ENCODE results near the gene ANKRD50.

Gene ANKRD50

DNA sequence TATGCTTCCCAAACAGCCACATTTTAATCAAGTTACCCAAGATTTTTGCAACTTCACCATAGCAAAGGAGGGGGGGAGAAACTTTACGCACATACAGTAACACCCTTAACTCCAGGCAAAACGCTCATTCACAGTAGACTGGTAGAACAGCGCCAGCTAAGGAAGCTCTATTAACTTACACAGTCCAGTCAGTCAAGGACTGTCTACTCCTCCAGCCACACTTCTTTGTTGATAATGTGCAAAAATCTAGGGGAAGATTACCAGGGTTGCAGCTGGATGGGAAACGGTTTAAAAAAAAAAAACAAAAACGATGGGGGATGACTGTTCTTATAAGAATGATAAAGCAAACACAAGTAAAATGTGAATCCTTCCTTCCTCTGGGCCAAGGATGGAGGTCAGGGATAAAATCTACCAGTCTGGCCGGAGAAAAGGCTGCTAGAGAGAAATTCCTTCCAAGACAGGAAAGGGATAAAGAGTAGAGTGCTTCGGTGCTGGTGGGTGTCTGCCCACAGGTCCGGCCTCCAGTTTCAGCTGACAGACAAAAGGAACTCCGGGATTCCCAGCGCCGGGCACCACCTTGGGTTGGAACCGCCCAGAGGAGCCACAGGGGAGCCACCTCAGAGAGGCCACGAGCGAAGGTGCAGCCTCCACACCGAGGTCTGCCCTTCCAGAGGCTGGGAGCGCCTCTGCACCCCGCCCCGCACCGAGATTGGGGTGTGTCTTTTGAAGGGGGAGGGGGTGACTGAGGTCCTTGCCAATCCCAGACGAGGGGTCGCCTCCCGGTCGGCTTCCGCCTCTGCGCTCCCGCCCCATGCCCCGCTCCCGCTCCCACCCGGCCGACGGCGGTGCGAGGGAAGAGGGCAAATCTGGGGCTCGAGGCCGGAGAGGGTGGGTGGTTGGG is 811 bp downstream of the ANKRD50 start:
- TF ChIP-seq SIN3A (IDR thresholded peaks at IDR 0.05; ENCODE audit: borderline replicate concordance, insufficient read depth, low read length), result peak; percentile 53; the same call in 1 of the 2 replicates
- TF ChIP-seq, protein P1, sequence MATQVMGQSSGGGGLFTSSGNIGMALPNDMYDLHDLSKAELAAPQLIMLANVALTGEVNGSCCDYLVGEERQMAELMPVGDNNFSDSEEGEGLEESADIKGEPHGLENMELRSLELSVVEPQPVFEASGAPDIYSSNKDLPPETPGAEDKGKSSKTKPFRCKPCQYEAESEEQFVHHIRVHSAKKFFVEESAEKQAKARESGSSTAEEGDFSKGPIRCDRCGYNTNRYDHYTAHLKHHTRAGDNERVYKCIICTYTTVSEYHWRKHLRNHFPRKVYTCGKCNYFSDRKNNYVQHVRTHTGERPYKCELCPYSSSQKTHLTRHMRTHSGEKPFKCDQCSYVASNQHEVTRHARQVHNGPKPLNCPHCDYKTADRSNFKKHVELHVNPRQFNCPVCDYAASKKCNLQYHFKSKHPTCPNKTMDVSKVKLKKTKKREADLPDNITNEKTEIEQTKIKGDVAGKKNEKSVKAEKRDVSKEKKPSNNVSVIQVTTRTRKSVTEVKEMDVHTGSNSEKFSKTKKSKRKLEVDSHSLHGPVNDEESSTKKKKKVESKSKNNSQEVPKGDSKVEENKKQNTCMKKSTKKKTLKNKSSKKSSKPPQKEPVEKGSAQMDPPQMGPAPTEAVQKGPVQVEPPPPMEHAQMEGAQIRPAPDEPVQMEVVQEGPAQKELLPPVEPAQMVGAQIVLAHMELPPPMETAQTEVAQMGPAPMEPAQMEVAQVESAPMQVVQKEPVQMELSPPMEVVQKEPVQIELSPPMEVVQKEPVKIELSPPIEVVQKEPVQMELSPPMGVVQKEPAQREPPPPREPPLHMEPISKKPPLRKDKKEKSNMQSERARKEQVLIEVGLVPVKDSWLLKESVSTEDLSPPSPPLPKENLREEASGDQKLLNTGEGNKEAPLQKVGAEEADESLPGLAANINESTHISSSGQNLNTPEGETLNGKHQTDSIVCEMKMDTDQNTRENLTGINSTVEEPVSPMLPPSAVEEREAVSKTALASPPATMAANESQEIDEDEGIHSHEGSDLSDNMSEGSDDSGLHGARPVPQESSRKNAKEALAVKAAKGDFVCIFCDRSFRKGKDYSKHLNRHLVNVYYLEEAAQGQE (IDR thresholded peaks at IDR 0.05; ENCODE audit: insufficient read depth in 1 of 2, low read depth in 2 of 2, low read length in 2 of 2), result no peak
- no peak; the same call in 1 of the 2 replicates for TF ChIP-seq POLR2AphosphoS5 (IDR thresholded peaks at IDR 0.05; ENCODE audit: low read depth, low read length)
- TF ChIP-seq FOXP2 (optimal IDR thresholded peaks at IDR 0.05; ENCODE audit: borderline replicate concordance, extremely low read depth, extremely low read length, insufficient read depth), result no peak

DNA sequence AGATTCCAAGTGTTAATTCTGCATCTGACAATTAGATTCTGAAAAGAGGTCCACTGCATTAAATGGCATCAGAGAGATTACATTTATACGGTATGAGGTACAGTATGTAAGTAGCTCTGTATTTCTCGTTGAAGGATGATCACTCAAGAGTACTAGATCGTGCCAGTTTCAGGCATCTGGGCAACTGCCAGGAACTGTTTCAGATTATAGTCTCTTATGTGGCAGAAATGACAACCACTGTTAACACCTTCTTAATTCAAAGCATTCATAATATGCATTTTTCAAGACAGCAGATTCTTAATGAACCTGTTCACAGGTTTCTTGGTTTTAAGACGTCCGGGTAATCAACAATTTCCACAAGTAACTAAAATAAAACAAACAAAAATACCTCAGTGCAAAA is 1.6 kb downstream of the ANKRD50 start:
- no peak for TF ChIP-seq TAF1 (IDR thresholded peaks at IDR 0.05; ENCODE audit: borderline replicate concordance, insufficient read depth, low read length)
- no peak for TF ChIP-seq SIN3A (IDR thresholded peaks at IDR 0.05; ENCODE audit: borderline replicate concordance, insufficient read depth, low read length)
- TF ChIP-seq, protein P1 (IDR thresholded peaks at IDR 0.05; ENCODE audit: insufficient read depth in 1 of 2, low read depth in 2 of 2, low read length in 2 of 2), result no peak
- no peak for TF ChIP-seq POLR2AphosphoS5 (IDR thresholded peaks at IDR 0.05; ENCODE audit: low read depth, low read length)
- TF ChIP-seq FOXP2 (optimal IDR thresholded peaks at IDR 0.05; ENCODE audit: borderline replicate concordance, extremely low read depth, extremely low read length, insufficient read depth), result no peak

DNA sequence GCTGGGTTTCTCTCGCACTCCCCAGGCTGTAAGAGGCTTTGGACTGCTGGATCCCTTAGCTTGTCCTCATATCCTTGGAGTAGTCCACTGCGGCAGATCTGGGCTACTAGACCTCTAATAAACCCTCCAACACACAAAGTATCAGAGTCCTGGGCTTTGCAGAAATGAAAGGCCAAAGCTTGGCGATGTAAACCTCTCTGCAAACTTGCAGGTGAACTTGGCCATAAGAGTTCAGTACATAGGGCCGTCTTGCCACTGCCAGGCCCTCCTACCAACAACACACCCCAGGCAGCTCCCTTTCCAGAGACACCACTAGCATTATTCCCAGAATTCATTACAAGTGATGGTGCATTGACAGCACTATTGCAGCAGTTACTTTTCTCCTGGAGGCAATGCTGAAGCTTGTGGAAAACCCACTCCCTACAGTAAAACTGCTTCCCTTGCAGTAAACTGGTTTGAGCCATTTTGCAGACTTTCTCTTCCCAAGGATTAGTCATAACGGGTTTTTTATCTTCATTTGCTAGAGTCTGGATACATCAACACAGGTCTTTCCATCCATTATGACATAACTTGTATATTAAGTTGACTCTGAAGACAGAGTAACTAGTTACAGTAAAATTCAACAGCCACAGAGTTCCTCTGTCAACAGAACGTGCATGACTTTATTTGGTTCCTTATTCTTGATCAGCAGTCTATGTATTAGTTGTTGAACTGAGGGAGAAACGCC is 2.4 kb downstream of the ANKRD50 start:
- TF ChIP-seq TAF1 (IDR thresholded peaks at IDR 0.05; ENCODE audit: borderline replicate concordance, insufficient read depth, low read length) (no peak), SIN3A (IDR thresholded peaks at IDR 0.05; ENCODE audit: borderline replicate concordance, insufficient read depth, low read length) (no peak), POLR2AphosphoS5 (IDR thresholded peaks at IDR 0.05; ENCODE audit: low read depth, low read length) (no peak), FOXP2 (optimal IDR thresholded peaks at IDR 0.05; ENCODE audit: borderline replicate concordance, extremely low read depth, extremely low read length, insufficient read depth) (no peak)
- TF ChIP-seq, protein P1 (IDR thresholded peaks at IDR 0.05; ENCODE audit: insufficient read depth in 1 of 2, low read depth in 2 of 2, low read length in 2 of 2), result no peak

DNA sequence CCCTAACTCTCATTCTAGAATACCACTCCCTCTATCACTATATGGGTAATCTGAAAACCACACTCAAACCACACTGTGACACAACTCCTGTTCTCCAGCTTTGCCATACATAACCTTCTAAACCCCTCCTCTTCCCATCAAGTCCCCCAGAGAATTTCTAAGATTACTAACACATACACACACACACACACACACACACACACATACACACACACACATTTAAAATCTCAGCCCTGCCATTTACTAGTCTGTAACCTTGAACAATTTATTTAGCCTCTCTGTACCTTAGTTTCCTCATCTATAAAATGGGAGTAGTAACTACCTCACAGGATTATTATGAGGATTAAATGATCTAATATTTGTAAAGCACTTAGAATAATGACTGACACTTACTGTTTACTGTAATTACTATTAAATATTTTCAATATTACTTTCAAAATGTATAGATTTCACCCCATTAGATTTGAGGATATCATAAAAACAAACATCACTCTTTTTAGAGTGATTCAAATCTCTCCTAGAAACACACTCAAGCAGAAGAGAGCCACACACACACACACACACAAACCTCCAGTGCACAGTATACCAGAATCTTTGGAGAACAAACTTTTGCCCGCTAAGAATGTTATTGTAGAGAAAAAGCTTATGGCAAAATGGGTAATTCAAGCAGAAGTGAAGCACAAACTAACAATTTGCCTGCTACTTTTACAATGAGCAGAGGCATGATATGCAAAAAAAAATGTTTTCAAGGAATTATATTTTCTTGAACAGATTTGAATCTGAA is 3.8 kb downstream of the ANKRD50 start:
- TF ChIP-seq POLR2AphosphoS5 (IDR thresholded peaks at IDR 0.05; ENCODE audit: low read depth, low read length) (no peak), SIN3A (IDR thresholded peaks at IDR 0.05; ENCODE audit: borderline replicate concordance, insufficient read depth, low read length) (no peak), TAF1 (IDR thresholded peaks at IDR 0.05; ENCODE audit: borderline replicate concordance, insufficient read depth, low read length) (no peak), FOXP2 (optimal IDR thresholded peaks at IDR 0.05; ENCODE audit: borderline replicate concordance, extremely low read depth, extremely low read length, insufficient read depth) (no peak)
- TF ChIP-seq, protein P1 (IDR thresholded peaks at IDR 0.05; ENCODE audit: insufficient read depth in 1 of 2, low read depth in 2 of 2, low read length in 2 of 2), result no peak

Measured in PFSK-1 (cell line).